GM18907 (cell line): ENCODE data around the gene ZNF254.
"Not testable (repeated sequence)": the region's sequence is repeated elsewhere in the genome, so short reads cannot be mapped to it uniquely, and the experiment has no call there.

Experiments
- ATAC-seq: cut with Tn5 transposase; IDR thresholded peaks from one replicate; pipeline ENCODE4 v1.9.1; 2021; ENCODE audit warnings: mild to moderate bottlenecking, moderate library complexity; ENCODE audit not compliant: unreplicated experiment

ZNF254 gene

GRCh38 chr19:24086974-24087595 lies at the start of gene ZNF254:
ZNF254 (plus strand) TSS chr19:24087187; CDS start chr19:24087308, 121 bp downstream.
- peak; percentile 100 for ATAC-seq

GRCh38 chr19:24040621-24041020 lies 46.4 kb upstream of the ZNF254 start:
- ATAC-seq, result no peak

- ATAC-seq, result not testable (repeated sequence)
These were observed 45.7 kb upstream of the ZNF254 start for GRCh38 chr19:24041326-24041725.

GRCh38 chr19:24046550-24046949 lies 40.4 kb upstream of the ZNF254 start:
- no peak for ATAC-seq

- no peak for ATAC-seq
These were observed 38.7 kb upstream of the ZNF254 start for GRCh38 chr19:24048261-24048660.

- no peak for ATAC-seq
These were observed 37.5 kb upstream of the ZNF254 start for GRCh38 chr19:24049537-24049936.

GRCh38 chr19:24051516-24051915 lies 35.5 kb upstream of the ZNF254 start:
- ATAC-seq, result no peak

- no peak for ATAC-seq
These were observed 34.2 kb upstream of the ZNF254 start for GRCh38 chr19:24052811-24053210.

GRCh38 chr19:24053601-24054000 lies 33.4 kb upstream of the ZNF254 start:
- ATAC-seq, result no peak

GRCh38 chr19:24054044-24054935 lies 32.7 kb upstream of the ZNF254 start:
- peak; percentile 49 for ATAC-seq

- ATAC-seq, result no peak
These were observed 31.4 kb upstream of the ZNF254 start for GRCh38 chr19:24055548-24055947.

GRCh38 chr19:24057144-24057543 lies 29.8 kb upstream of the ZNF254 start:
- ATAC-seq, result no peak

- no peak for ATAC-seq
These were observed 27.3 kb upstream of the ZNF254 start for GRCh38 chr19:24059563-24060295.

GRCh38 chr19:24060687-24061356 lies 26.2 kb upstream of the ZNF254 start:
- no peak for ATAC-seq

- ATAC-seq, result peak; percentile 59
These were observed 24.8 kb upstream of the ZNF254 start for GRCh38 chr19:24062190-24062589.

- no peak for ATAC-seq
These were observed 23.7 kb upstream of the ZNF254 start for GRCh38 chr19:24063295-24063694.

- ATAC-seq, result no peak
These were observed 22.8 kb upstream of the ZNF254 start for GRCh38 chr19:24064175-24064574.

- ATAC-seq, result no peak
These were observed 21.7 kb upstream of the ZNF254 start for GRCh38 chr19:24065243-24065642.

- ATAC-seq, result no peak
These were observed 21.0 kb upstream of the ZNF254 start for GRCh38 chr19:24065865-24066604.

- no peak for ATAC-seq
These were observed 16.9 kb upstream of the ZNF254 start for GRCh38 chr19:24069905-24070657.
